Keratinocyte (primary cell): ENCODE data around the gene S100A6. TPM values are rescaled to one million over a fixed set of nuclear protein-coding genes. Genes with fewer than 3 reads are reported as not detected.

Experiments used
- DNase-seq: peaks from one replicate; pipeline ENCODE4 v3.0.0-alpha.2; 2011; ENCODE audit warnings: low read depth, missing footprints, low spot score
- FAIRE-seq: peaks from 2 replicates; lab custom pipeline; 2011; peaks lifted over from hg19 to GRCh38; lab: Jason Lieb, UNC
- H2AFZ ChIP-seq: 2 replicates; pipeline ENCODE4 v1.6.0; 2012; ENCODE audit warnings: low read length, control low read depth, inconsistent platforms; ENCODE audit not compliant: control insufficient read depth
- H3K27ac ChIP-seq: 2 replicates; pipeline ENCODE4 v1.5.1; 2011; ENCODE audit warnings: low read length; ENCODE audit not compliant: control insufficient read depth, insufficient read depth
- H3K27me3 ChIP-seq: 3 replicates; pipeline ENCODE4 v1.6.0; 2011; ENCODE audit warnings: low read length; ENCODE audit not compliant: control insufficient read depth, insufficient read depth; ENCODE audit errors: extremely low read depth
- H3K36me3 ChIP-seq, 2 experiments: 2 replicates in 1 of 2; 3 replicates in 1 of 2; pipeline ENCODE4 v1.5.1; 2011; ENCODE audit warnings: low read length in 2 of 2, mild to moderate bottlenecking in 1 of 2; ENCODE audit not compliant: control insufficient read depth in 2 of 2, insufficient read depth in 2 of 2; ENCODE audit errors: extremely low read depth in 1 of 2
- H3K4me1 ChIP-seq: 3 replicates; pipeline ENCODE4 v1.5.1; 2011; ENCODE audit warnings: low read length; ENCODE audit not compliant: control insufficient read depth, insufficient read depth; ENCODE audit errors: extremely low read depth
- H3K4me2 ChIP-seq: 3 replicates; pipeline ENCODE4 v1.6.0; 2011; ENCODE audit warnings: low read depth, low read length; ENCODE audit not compliant: control insufficient read depth, insufficient read depth; ENCODE audit errors: extremely low read depth
- H3K4me3 ChIP-seq, 3 experiments: fragments of 200-600 bp in 1 of 3; sonication (generic) in 1 of 3; 2 replicates in 2 of 3; 3 replicates in 1 of 3; pipeline ENCODE4 v1.5.1; 2011 to 2016; ENCODE audit warnings: low read length in 3 of 3, mild to moderate bottlenecking in 3 of 3, control low read depth in 2 of 3, inconsistent platforms in 1 of 3, low read depth in 1 of 3, mixed read lengths in 1 of 3, mixed run types in 1 of 3, moderate library complexity in 1 of 3; ENCODE audit not compliant: control insufficient read depth in 2 of 3, insufficient read depth in 2 of 3; ENCODE audit errors: extremely low read depth in 1 of 3
- H3K79me2 ChIP-seq: 2 replicates; pipeline ENCODE4 v1.6.0; 2012; ENCODE audit warnings: low read length; ENCODE audit not compliant: control insufficient read depth, insufficient read depth
- H3K9ac ChIP-seq: 3 replicates; pipeline ENCODE4 v1.6.0; 2011; ENCODE audit warnings: low read length; ENCODE audit not compliant: control insufficient read depth, insufficient read depth; ENCODE audit errors: extremely low read depth
- H3K9me1 ChIP-seq: 3 replicates; pipeline ENCODE4 v1.6.0; 2011; ENCODE audit warnings: low read length; ENCODE audit not compliant: control insufficient read depth, insufficient read depth; ENCODE audit errors: extremely low read depth
- H3K9me3 ChIP-seq: 2 replicates; pipeline ENCODE4 v1.5.1; 2012; ENCODE audit warnings: low read depth, low read length; ENCODE audit not compliant: control insufficient read depth
- H4K20me1 ChIP-seq: 3 replicates; pipeline ENCODE4 v1.6.0; 2011; ENCODE audit warnings: low read length; ENCODE audit not compliant: control insufficient read depth, insufficient read depth; ENCODE audit errors: extremely low read depth
- CTCF ChIP-seq, 3 experiments: IDR thresholded peaks in 1 of 3; conservative IDR thresholded peaks in 1 of 3; optimal IDR thresholded peaks in 1 of 3; 2 replicates in 2 of 3; 3 replicates in 1 of 3; pipeline versions ENCODE3 to v1.5.1; 2011; ENCODE audit warnings: low read length in 3 of 3, mild to moderate bottlenecking in 3 of 3, moderate library complexity in 2 of 3, control low read depth in 1 of 3, inconsistent platforms in 1 of 3; ENCODE audit not compliant: insufficient read depth in 2 of 3; ENCODE audit errors: extremely low read depth in 1 of 3
- EZH2 ChIP-seq: IDR thresholded peaks from one replicate; pipeline ENCODE4 v1.6.1; 2012; ENCODE audit warnings: inconsistent platforms, mild to moderate bottlenecking, low read length, moderate library complexity
- dilution Hi-C: fragments of 300-500 bp; cut with MboI; formaldehyde crosslinking; loops from one replicate; pipeline ENCODE4 v1.7.0; 2020; ENCODE audit warnings: low sequenced_read_pairs; ENCODE audit not compliant: extremely low pct_ligation_motif_present
- polyA plus RNA-seq, 5 experiments: library from polyadenylated mRNA; depleted of rRNA in 3 of 5; stranded (reverse) in 3 of 5; stranded (forward) in 1 of 5; unstranded in 1 of 5; fragments of >200 nt; gene quantifications; 1 replicate in 1 of 5; 2 replicates in 3 of 5; 3 replicates in 1 of 5; pipeline versions ENCODE4 v1.2.1 to v1.2.3, GENCODE V29; 2011 to 2012; ENCODE audit warnings: missing spikeins in 2 of 5, low read depth in 1 of 5, low replicate concordance in 1 of 5

Gene S100A6
- polyA plus RNA-seq, 1 donor (not counting 4 experiments of a cell fraction or from before 2014, with no cell fraction given): 2,598 TPM

DNA sequence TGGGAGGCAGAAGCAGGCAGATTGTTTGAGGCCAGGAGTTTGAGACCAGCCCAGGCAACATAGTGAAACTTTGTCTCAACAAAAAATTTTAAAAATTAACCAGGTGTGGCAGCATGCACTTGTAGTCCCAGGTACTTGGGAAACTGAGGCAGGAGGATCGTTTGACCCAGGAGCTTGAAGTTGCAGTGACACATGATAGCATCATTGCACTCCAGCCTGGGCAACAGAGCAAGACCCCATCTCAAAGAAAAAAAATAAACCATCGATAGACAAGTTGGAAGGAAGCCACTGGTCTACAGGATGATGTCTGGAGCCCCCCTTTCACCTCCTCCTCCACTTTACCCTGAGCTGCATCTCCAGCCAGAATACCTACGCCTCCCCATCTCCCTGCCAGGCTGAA is 16.5 kb downstream of the S100A6 start:
- Histone ChIP-seq H3K36me3 (no peaks in the 10 kb centered on the region), H3K79me2 (no peaks in the 10 kb centered on the region), H3K27ac (no peak overlapping the region), H3K9me1 (no peaks in the 10 kb centered on the region), H4K20me1 (no peaks in the 10 kb centered on the region), H3K4me1 (peaks cover 20% of the 10 kb centered on the region), H2AFZ (no peak overlapping the region), H3K9me3 (no peaks in the 10 kb centered on the region), H3K27me3 (no peaks in the 10 kb centered on the region), H3K4me2 (no peak overlapping the region), H3K4me3 (no peak overlapping the region), H3K9ac (no peak overlapping the region)
- DNase-seq (no peak), FAIRE-seq (no peak)
- dilution Hi-C loops: no loop called here
- TF ChIP-seq CTCF (optimal IDR thresholded peaks at IDR 0.05 in 1 of 3, IDR thresholded peaks at IDR 0.05 in 1 of 3, conservative IDR thresholded peaks at IDR 0.05 in 1 of 3; ENCODE audit: extremely low read depth in 1 of 3, insufficient read depth in 2 of 3, low read length in 3 of 3) (no peak), EZH2 (no peak)

GRCh38 chr1:153515504-153516394 is 20.0 kb downstream of the S100A6 start:
- peaks cover 24% of the 10 kb centered on the region for H3K4me1 ChIP-seq
- H3K79me2 ChIP-seq: no peaks in the 10 kb centered on the region
- H3K9me3 ChIP-seq: no peaks in the 10 kb centered on the region
- dilution Hi-C loops: no loop called here
- no peaks in the 10 kb centered on the region for H3K27me3 ChIP-seq
- DNase-seq: peak; percentile 71
- peak overlapping the region; percentile 81 for H3K27ac ChIP-seq
- H3K4me3 ChIP-seq: peak overlapping the region in 1 of 3 experiments; percentile 48
- peak; percentile 95 for FAIRE-seq
- peak overlapping the region; percentile 79 for H3K4me2 ChIP-seq
- no peaks in the 10 kb centered on the region for H4K20me1 ChIP-seq
- TF ChIP-seq CTCF (optimal IDR thresholded peaks at IDR 0.05 in 1 of 3, IDR thresholded peaks at IDR 0.05 in 1 of 3, conservative IDR thresholded peaks at IDR 0.05 in 1 of 3; ENCODE audit: extremely low read depth in 1 of 3, insufficient read depth in 2 of 3, low read length in 3 of 3) (no peak), EZH2 (no peak)
- H3K36me3 ChIP-seq: no peaks in the 10 kb centered on the region
- H2AFZ ChIP-seq: peak overlapping the region; percentile 0
- peak overlapping the region; percentile 58 for H3K9ac ChIP-seq
- H3K9me1 ChIP-seq: no peaks in the 10 kb centered on the region
